ENCODE measurements around the gene RASEF.

The RASEF gene

DNA sequence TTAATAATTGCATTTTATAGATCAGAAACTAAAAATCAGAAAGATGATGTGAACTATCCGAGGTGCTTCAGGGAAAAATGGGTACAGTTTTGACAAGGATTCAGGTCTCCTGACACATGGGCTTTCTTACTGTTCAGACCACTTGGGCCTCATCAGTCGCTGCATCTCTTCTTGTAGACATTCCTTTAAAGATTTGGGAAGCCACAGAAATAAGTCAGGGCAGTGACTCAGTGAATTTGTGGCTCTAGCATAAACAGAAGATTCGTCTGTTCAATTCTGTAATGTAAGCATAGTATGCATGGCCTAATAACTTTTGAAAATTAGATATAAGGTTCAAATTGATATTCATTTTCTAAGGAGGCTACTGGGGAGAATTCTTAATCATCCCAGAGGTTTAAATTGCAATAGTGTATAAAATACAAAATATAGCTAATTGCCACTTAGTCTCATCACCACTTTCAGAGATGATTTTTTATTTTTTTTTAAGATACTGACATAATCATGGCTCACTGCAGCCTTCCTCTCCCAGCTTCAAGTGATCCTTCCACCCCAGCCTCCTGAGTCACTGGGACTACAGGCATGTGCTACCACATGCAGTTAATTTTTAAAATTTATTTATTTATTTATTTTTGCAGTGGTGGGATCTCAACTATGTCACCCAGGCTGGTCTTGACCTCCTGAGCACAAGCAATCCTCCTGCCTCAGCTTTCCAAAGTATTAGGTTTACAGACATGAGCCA lies 48.9 kb downstream of the RASEF start:
- no peaks in the 10 kb centered on the region for H3K4me1 ChIP-seq (ENCODE audit: control insufficient read depth, low read length)
- no peak overlapping the region for H3K4me3 ChIP-seq (ENCODE audit: low read length)
- no peaks in the 10 kb centered on the region for H3K9me2 ChIP-seq (replicated peaks; ENCODE audit: control insufficient read depth, low read length)
- H4K20me1 ChIP-seq (ENCODE audit: control insufficient read depth, insufficient read depth, low read depth, low read length) = no peaks in the 10 kb centered on the region
- H3K27me3 ChIP-seq (ENCODE audit: control insufficient read depth, low read length) = no peaks in the 10 kb centered on the region
- H3K36me3 ChIP-seq (ENCODE audit: control insufficient read depth, low read length) = no peaks in the 10 kb centered on the region
- H3F3A ChIP-seq (ENCODE audit: control insufficient read depth, insufficient read depth) = no peaks in the 10 kb centered on the region
- H3K79me2 ChIP-seq (ENCODE audit: control insufficient read depth, low read length) = no peaks in the 10 kb centered on the region
- TF ChIP-seq EZH2phosphoT487 (IDR thresholded peaks at IDR 0.05; ENCODE audit: borderline replicate concordance, low read length) = no peak
- TF ChIP-seq CTCF (IDR thresholded peaks at IDR 0.05; ENCODE audit: low read depth, low read length, poor library complexity, severe bottlenecking) = no peak
- no peak overlapping the region for H3K4me2 ChIP-seq (ENCODE audit: low read length)
- H3K9me3 ChIP-seq (ENCODE audit: control insufficient read depth, insufficient read depth, low read length) = no peaks in the 10 kb centered on the region
- H3K27ac ChIP-seq (ENCODE audit: low read depth, low read length) = no peak overlapping the region

DNA sequence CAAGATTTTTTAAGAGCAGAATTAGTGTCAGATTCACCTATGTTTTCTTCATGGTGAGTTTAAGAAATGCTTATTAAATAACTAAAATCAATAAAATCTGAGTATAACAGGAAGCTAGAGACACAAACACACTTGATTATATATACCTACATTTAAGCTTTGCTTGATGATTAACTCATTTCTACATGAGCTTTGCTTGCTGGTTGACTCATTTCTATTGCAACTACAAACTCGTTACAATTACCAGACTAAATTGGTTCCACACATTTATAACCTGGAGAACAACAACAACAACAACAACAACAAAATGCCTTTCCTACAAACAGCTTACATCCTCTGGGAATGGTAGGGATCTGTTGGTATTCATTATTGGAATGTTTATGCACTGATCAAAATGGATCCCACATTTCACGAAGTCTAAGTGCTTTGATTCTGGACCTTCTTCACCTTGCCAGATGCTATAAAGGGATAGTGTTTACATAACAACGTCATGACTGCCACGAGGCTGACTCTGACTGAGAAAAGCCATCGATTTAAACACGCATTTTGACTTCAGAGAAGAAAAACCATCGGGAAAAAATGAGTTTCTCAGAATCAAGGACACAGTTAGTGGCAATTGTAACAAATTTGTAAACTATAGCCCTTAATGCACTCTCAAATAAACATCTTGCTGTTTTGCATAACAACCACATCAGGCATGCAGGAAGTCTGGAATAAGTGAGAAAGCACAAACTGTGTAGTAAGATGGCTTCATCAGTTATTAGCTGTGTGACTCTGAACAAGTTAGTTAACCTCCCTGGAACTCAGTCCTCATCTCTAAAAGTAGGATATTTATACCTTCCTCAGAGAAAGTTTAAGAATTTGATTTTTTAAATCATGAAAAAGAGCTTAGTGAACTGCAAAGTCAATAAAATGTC lies 49.8 kb downstream of the RASEF start:
- Histone ChIP-seq H3K27ac (ENCODE audit: low read depth, low read length) (no peak overlapping the region), H3K4me2 (ENCODE audit: low read length) (no peak overlapping the region)
- no peak for TF ChIP-seq EZH2phosphoT487 (IDR thresholded peaks at IDR 0.05; ENCODE audit: borderline replicate concordance, low read length)
- TF ChIP-seq CTCF (IDR thresholded peaks at IDR 0.05; ENCODE audit: low read depth, low read length, poor library complexity, severe bottlenecking) = no peak

DNA sequence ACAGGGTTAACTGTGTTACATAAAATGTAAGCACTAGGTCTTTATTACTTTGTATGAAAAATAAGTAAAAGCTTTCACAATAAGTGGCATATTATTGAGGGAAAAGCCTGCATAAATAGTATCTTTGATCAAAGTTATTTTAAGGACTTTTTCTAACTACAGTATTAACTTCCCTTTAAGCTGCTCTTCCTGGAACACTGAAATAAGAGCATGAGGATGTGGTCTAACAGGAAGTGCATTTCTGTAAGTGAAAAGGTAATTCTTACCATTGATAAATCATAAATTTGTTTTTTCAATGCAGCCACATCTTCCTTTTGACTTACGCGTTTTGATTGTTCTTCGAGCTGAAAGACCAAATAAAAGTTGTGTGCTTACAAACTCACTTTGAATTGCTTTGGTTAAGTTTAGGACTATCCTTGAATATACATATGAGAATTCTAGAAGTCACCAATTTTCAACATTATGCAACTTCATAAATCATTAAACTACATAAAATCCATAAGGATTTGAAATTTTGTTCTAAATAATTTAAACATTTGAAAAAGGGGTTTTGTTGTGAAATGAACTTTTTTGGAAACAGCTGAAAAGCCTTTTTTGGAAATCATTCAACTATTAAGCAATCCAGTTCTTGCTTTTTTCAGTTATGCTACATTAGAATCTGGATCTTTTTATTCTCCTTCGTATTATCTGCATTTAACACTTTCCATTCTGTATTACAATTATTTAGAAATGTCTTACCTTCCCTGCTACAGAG lies 50.6 kb downstream of the RASEF start:
- Histone ChIP-seq H4K20me1 (ENCODE audit: control insufficient read depth, insufficient read depth, low read depth, low read length) (no peaks in the 10 kb centered on the region), H3F3A (ENCODE audit: control insufficient read depth, insufficient read depth) (no peaks in the 10 kb centered on the region), H3K36me3 (ENCODE audit: control insufficient read depth, low read length) (no peaks in the 10 kb centered on the region), H3K9me2 (replicated peaks; ENCODE audit: control insufficient read depth, low read length) (no peaks in the 10 kb centered on the region), H3K27ac (ENCODE audit: low read depth, low read length) (no peak overlapping the region), H3K4me2 (ENCODE audit: low read length) (no peak overlapping the region), H3K79me2 (ENCODE audit: control insufficient read depth, low read length) (no peaks in the 10 kb centered on the region), H3K4me3 (ENCODE audit: low read length) (no peak overlapping the region), H3K4me1 (ENCODE audit: control insufficient read depth, low read length) (no peaks in the 10 kb centered on the region), H3K27me3 (ENCODE audit: control insufficient read depth, low read length) (no peaks in the 10 kb centered on the region), H3K9me3 (ENCODE audit: control insufficient read depth, insufficient read depth, low read length) (no peaks in the 10 kb centered on the region)
- no peak for TF ChIP-seq EZH2phosphoT487 (IDR thresholded peaks at IDR 0.05; ENCODE audit: borderline replicate concordance, low read length)
- no peak for TF ChIP-seq CTCF (IDR thresholded peaks at IDR 0.05; ENCODE audit: low read depth, low read length, poor library complexity, severe bottlenecking)

More for the DNA sequence above, 49.8 kb downstream of the RASEF start:
- no peak overlapping the region for H3K4me3 ChIP-seq (ENCODE audit: low read length)
- H4K20me1 ChIP-seq (ENCODE audit: control insufficient read depth, insufficient read depth, low read depth, low read length) = no peaks in the 10 kb centered on the region
- no peaks in the 10 kb centered on the region for H3F3A ChIP-seq (ENCODE audit: control insufficient read depth, insufficient read depth)
- no peaks in the 10 kb centered on the region for H3K36me3 ChIP-seq (ENCODE audit: control insufficient read depth, low read length)
- H3K79me2 ChIP-seq (ENCODE audit: control insufficient read depth, low read length) = no peaks in the 10 kb centered on the region
- H3K4me1 ChIP-seq (ENCODE audit: control insufficient read depth, low read length) = no peaks in the 10 kb centered on the region
- H3K27me3 ChIP-seq (ENCODE audit: control insufficient read depth, low read length) = no peaks in the 10 kb centered on the region
- H3K9me2 ChIP-seq (replicated peaks; ENCODE audit: control insufficient read depth, low read length) = no peaks in the 10 kb centered on the region
- no peaks in the 10 kb centered on the region for H3K9me3 ChIP-seq (ENCODE audit: control insufficient read depth, insufficient read depth, low read length)

All from DOHH2 (cell line).